ENCODE results near the gene ZNF653. TPM values are rescaled to one million over a fixed set of nuclear protein-coding genes. Genes with fewer than 3 reads are reported as not detected.

Gene ZNF653
- total and polyA plus RNA-seq, 9 of the 15 experiments (the other 6 are each of a cell fraction or from before 2014, with no cell fraction given): 1.6 to 8.0 (median 4.2) TPM; not detected in 2

GRCh38 chr19:11495885-11496284, 9.8 kb downstream of the ZNF653 start:
- Histone ChIP-seq H3K9ac (ENCODE audit: insufficient read depth in 1 of 2, low read depth in 2 of 2, low read length in 2 of 2) (peak overlapping the region in 1 of 2 experiments; percentile 33; a peak in 1 of 4 replicates), H3K27ac (ENCODE audit: extremely low read depth, low read depth, low read length) (no peak overlapping the region), H3K4me1 (replicated peaks in 1 of 2; ENCODE audit: control insufficient read depth in 2 of 2, insufficient read depth in 2 of 2, low read length in 2 of 2) (peaks cover 15 to 42% of the 10 kb centered on the region in 2 experiments), H3K4me2 (ENCODE audit: insufficient read depth, low read length) (no peak overlapping the region), H4K20me1 (replicated peaks; ENCODE audit: control insufficient read depth, insufficient read depth, low read length) (peaks cover 4% of the 10 kb centered on the region; the same call in 1 of the 2 replicates), H2AFZ (ENCODE audit: low read depth, low read length) (no peak overlapping the region), H3K4me3 (no peak overlapping the region), H3K9me3 (replicated peaks; ENCODE audit: control insufficient read depth, insufficient read depth, low read depth, low read length) (no peaks in the 10 kb centered on the region), H3K36me3 (ENCODE audit: control insufficient read depth, insufficient read depth, low read length) (peaks cover 11% of the 10 kb centered on the region; the same call in 2 of the 3 replicates), H3K9me1 (ENCODE audit: control insufficient read depth, insufficient read depth, low read length) (no peaks in the 10 kb centered on the region), H3K27me3 (ENCODE audit: control insufficient read depth in 2 of 2, insufficient read depth in 2 of 2, low read length in 2 of 2) (no peaks in the 10 kb centered on the region), H3K79me2 (ENCODE audit: control insufficient read depth, insufficient read depth, low read length) (no peaks in the 10 kb centered on the region)
- BruUV-seq (replicated peaks): no TSS peak
- 85% methylated on average over 17 of the region's 22 CpGs for WGBS (ENCODE audit: insufficient coverage, low coverage, missing lambda C conversion rate)
- CTCF ChIA-PET (ENCODE audit: low intra/inter-chr PET ratio): interaction anchor here (0.5 to 1.6 kb wide), 4 partner anchors 14 to 92 kb away, joined by 3 to 7 read pairs (median 4); partner anchors contain the start of gene ELOF1
- FAIRE-seq (no peak), DNase-seq (ENCODE audit: extremely low read depth in 1 of 4, low spot score in 3 of 4) (no peak), ATAC-seq (no peak)
- intact Hi-C loops (cut with micrococcal nuclease): loop anchor here (1.0 to 5.0 kb wide), 3 partner anchors 41 to 91 kb away; partner anchors contain the start of gene CNN1
- in situ Hi-C loops (cut with MboI): loop anchor here (5.0 kb wide), 1 partner anchor 91 kb away; no protein-coding TSS in a partner anchor
- TF ChIP-seq MCM7 (IDR thresholded peaks at IDR 0.05): no peak
- no peak for TF ChIP-seq TRIM24 (IDR thresholded peaks at IDR 0.05)
- TF ChIP-seq PRMT5 (CRISPR knock-in tag; IDR thresholded peaks at IDR 0.05): no peak
- no peak for TF ChIP-seq HDAC2 (IDR thresholded peaks at IDR 0.05)
- no peak for TF ChIP-seq RBFOX2 (IDR thresholded peaks at IDR 0.05; ENCODE audit: low read depth, low read length)
- no peak; the same call in 1 of the 2 replicates for TF ChIP-seq ZFX (CRISPR knock-in tag; IDR thresholded peaks at IDR 0.05)
- no peak for TF ChIP-seq NCOA2 (IDR thresholded peaks at IDR 0.05; ENCODE audit: partially characterized antibody in 2 of 2)
- TF ChIP-seq DLX4 (CRISPR knock-in tag; IDR thresholded peaks at IDR 0.05): no peak
- no peak for TF ChIP-seq KAT7 (CRISPR knock-in tag; IDR thresholded peaks at IDR 0.05; ENCODE audit: borderline replicate concordance)
- TF ChIP-seq PYGO2 (tag; IDR thresholded peaks at IDR 0.05): no peak
- TF ChIP-seq CCAR2 (IDR thresholded peaks at IDR 0.05; ENCODE audit: low read depth, low read length): no peak
- no peak for TF ChIP-seq HNRNPUL1 (IDR thresholded peaks at IDR 0.05; ENCODE audit: low read length)
- no peak for TF ChIP-seq ZKSCAN1 (IDR thresholded peaks at IDR 0.05; ENCODE audit: low read depth, low read length)
- no peak for TF ChIP-seq ETV6 (IDR thresholded peaks at IDR 0.05; ENCODE audit: borderline replicate concordance in 1 of 2, low read depth in 2 of 2, low read length in 1 of 2)
- no peak for TF ChIP-seq ETV6 (CRISPR knock-in tag; IDR thresholded peaks at IDR 0.05; ENCODE audit: borderline replicate concordance)
- POLR2A ChIA-PET: interaction anchor here (0.6 to 0.8 kb wide), 2 partner anchors 304 to 895 kb away, joined by 3 to 4 read pairs; no protein-coding TSS in a partner anchor

Measured in K562 (cell line).